Suprapubic skin (tissue), 4 donors: ENCODE measurements around the gene KIF3B. TPM values are rescaled to one million over a fixed set of nuclear protein-coding genes. Genes with fewer than 3 reads are reported as not detected.
"Not testable (repeated sequence)": the region's sequence is repeated elsewhere in the genome, so short reads cannot be mapped to it uniquely, and the experiment has no call there.

Experiments used
- DNase-seq, 2 donors: peaks; one replicate each; pipeline ENCODE4 v3.0.0-alpha.2; 2019; ENCODE audit warnings: low spot score in 2 of 2
- H3K27ac ChIP-seq: fragments of 200-600 bp; sonication (generic); one replicate; pipeline ENCODE4 v1.5.1; 2019
- H3K27me3 ChIP-seq: fragments of 200-600 bp; sonication (generic); one replicate; pipeline ENCODE4 v1.5.1; 2019
- H3K36me3 ChIP-seq: fragments of 200-600 bp; sonication (generic); one replicate; pipeline ENCODE4 v1.5.1; 2019
- H3K4me1 ChIP-seq: fragments of 200-600 bp; sonication (generic); one replicate; pipeline ENCODE4 v1.5.1; 2019
- H3K4me3 ChIP-seq: fragments of 200-600 bp; sonication (generic); one replicate; pipeline ENCODE4 v1.5.1; 2019; ENCODE audit warnings: mild to moderate bottlenecking
- H3K9me3 ChIP-seq: fragments of 200-600 bp; sonication (generic); one replicate; pipeline ENCODE4 v1.5.1; 2019
- CTCF ChIP-seq, 2 donors: fragments of 200-600 bp in 1 of 2; fragments of 450-650 bp in 1 of 2; sonication (generic) in 1 of 2; IDR thresholded peaks; one replicate each; pipeline ENCODE4 v1.5.1; 2016 to 2019; ENCODE audit warnings: antibody characterized with exemption in 2 of 2, mild to moderate bottlenecking in 1 of 2, moderate library complexity in 1 of 2
- EP300 ChIP-seq: sonication (generic); formaldehyde crosslinking; IDR thresholded peaks from one replicate; pipeline ENCODE4 v1.6.1; 2017; ENCODE audit warnings: antibody characterized with exemption
- POLR2A ChIP-seq, 2 donors: fragments of 450-650 bp; IDR thresholded peaks; one replicate each; pipeline ENCODE4 v1.6.1; 2017; ENCODE audit warnings: antibody characterized with exemption in 2 of 2, mild to moderate bottlenecking in 2 of 2, moderate library complexity in 2 of 2
- POLR2AphosphoS5 ChIP-seq, 3 donors: sonication (generic); formaldehyde crosslinking; IDR thresholded peaks; one replicate each; pipeline ENCODE4 v1.6.1; 2017; ENCODE audit warnings: antibody characterized with exemption in 3 of 3
- WGBS: methylation state at CpG from one replicate; pipeline ENCODE4 v1.1.5; 2018; 5-methylcytosine and 5-hydroxymethylcytosine counted together
- total RNA-seq, 4 donors: library from RNA; depleted of rRNA; stranded (reverse); fragments of >200 nt; gene quantifications; one replicate each; pipeline ENCODE4 v1.1.0, GENCODE V29; 2016

The KIF3B gene
- total RNA-seq, 4 donors from 2014 or later: 12.7 to 17.3 (median 14.9) TPM

- WGBS: 31% methylated on average over 3 of the region's 4 CpGs
- Histone ChIP-seq H3K27me3 (no peaks in the 10 kb centered on the region), H3K4me3 (no peak overlapping the region), H3K9me3 (no peaks in the 10 kb centered on the region), H3K36me3 (no peaks in the 10 kb centered on the region), H3K4me1 (peaks cover 28% of the 10 kb centered on the region), H3K27ac (no peak overlapping the region)
- no peak for TF ChIP-seq EP300
- no peak for TF ChIP-seq POLR2AphosphoS5 (IDR thresholded peaks at IDR 0.05)
- no peak for TF ChIP-seq CTCF (IDR thresholded peaks at IDR 0.05)
- TF ChIP-seq POLR2A (IDR thresholded peaks at IDR 0.05): no peak
- DNase-seq: no peak
Measured at GRCh38 chr20:32282461-32282860, 5.0 kb downstream of the KIF3B start.

GRCh38 chr20:32285082-32285620 is 7.7 kb downstream of the KIF3B start:
- 53% methylated on average over 3 of the region's 3 CpGs for WGBS
- no peak overlapping the region for H3K27ac ChIP-seq
- no peaks in the 10 kb centered on the region for H3K27me3 ChIP-seq
- H3K9me3 ChIP-seq: no peaks in the 10 kb centered on the region
- H3K4me3 ChIP-seq: no peak overlapping the region
- no peak for DNase-seq
- no peaks in the 10 kb centered on the region for H3K36me3 ChIP-seq
- TF ChIP-seq POLR2A (IDR thresholded peaks at IDR 0.05): no peak
- no peak for TF ChIP-seq POLR2AphosphoS5 (IDR thresholded peaks at IDR 0.05)
- TF ChIP-seq CTCF (IDR thresholded peaks at IDR 0.05): no peak
- no peak for TF ChIP-seq EP300
- peaks cover 19% of the 10 kb centered on the region for H3K4me1 ChIP-seq

GRCh38 chr20:32285621-32286371 is 8.3 kb downstream of the KIF3B start:
- Histone ChIP-seq H3K9me3 (no peaks in the 10 kb centered on the region), H3K4me1 (peaks cover 19% of the 10 kb centered on the region), H3K27ac (no peak overlapping the region), H3K36me3 (no peaks in the 10 kb centered on the region), H3K27me3 (no peaks in the 10 kb centered on the region), H3K4me3 (no peak overlapping the region)
- WGBS: 32% methylated on average over 4 of the region's 4 CpGs
- TF ChIP-seq EP300 (no peak), POLR2A (IDR thresholded peaks at IDR 0.05) (no peak), CTCF (IDR thresholded peaks at IDR 0.05) (no peak), POLR2AphosphoS5 (IDR thresholded peaks at IDR 0.05) (no peak)
- no peak for DNase-seq

GRCh38 chr20:32287231-32287638 is 9.8 kb downstream of the KIF3B start:
- no peak overlapping the region for H3K4me3 ChIP-seq
- DNase-seq: no peak
- no peaks in the 10 kb centered on the region for H3K9me3 ChIP-seq
- H3K36me3 ChIP-seq: no peaks in the 10 kb centered on the region
- no peaks in the 10 kb centered on the region for H3K27me3 ChIP-seq
- no peak overlapping the region for H3K27ac ChIP-seq
- WGBS: 93% methylated on average over 6 of the region's 6 CpGs
- H3K4me1 ChIP-seq: peaks cover 18% of the 10 kb centered on the region
- TF ChIP-seq POLR2AphosphoS5 (IDR thresholded peaks at IDR 0.05): no peak

GRCh38 chr20:32288225-32288849 is 10.9 kb downstream of the KIF3B start:
- TF ChIP-seq EP300 (no peak), POLR2A (IDR thresholded peaks at IDR 0.05) (no peak), POLR2AphosphoS5 (IDR thresholded peaks at IDR 0.05) (no peak)
- DNase-seq: no peak
- 93% methylated on average over 6 of the region's 6 CpGs for WGBS
- Histone ChIP-seq H3K27ac (no peak overlapping the region), H3K4me3 (no peak overlapping the region), H3K4me1 (peaks cover 13% of the 10 kb centered on the region), H3K27me3 (no peaks in the 10 kb centered on the region), H3K9me3 (no peaks in the 10 kb centered on the region), H3K36me3 (no peaks in the 10 kb centered on the region)

GRCh38 chr20:32289299-32289660 is 11.8 kb downstream of the KIF3B start:
- DNase-seq, H3K4me3 ChIP-seq, H3K36me3 ChIP-seq, H3K9me3 ChIP-seq, H3K27ac ChIP-seq, H3K27me3 ChIP-seq: not testable (repeated sequence)
- peaks cover 13% of the 10 kb centered on the region for H3K4me1 ChIP-seq
- 94% methylated on average over 4 of the region's 4 CpGs for WGBS
